Astrocyte of the spinal cord (primary cell): ENCODE results near the gene POLL.

Experiments used
- DNase-seq: peaks from one replicate; pipeline ENCODE4 v3.0.0; 2011; ENCODE audit warnings: low read depth, low spot score
- H3K4me3 ChIP-seq: 2 replicates; pipeline ENCODE4 v1.5.1; 2011; ENCODE audit warnings: low read depth, mild to moderate bottlenecking, low read length, moderate library complexity
- CTCF ChIP-seq: IDR thresholded peaks from 2 replicates; pipeline ENCODE4 v1.5.1; 2012; ENCODE audit warnings: low read depth, mild to moderate bottlenecking, low read length, inconsistent platforms
- in situ Hi-C: cut with HindIII; loops from 2 replicates; pipeline ENCODE4 v1.10.0; 2017; ENCODE audit warnings: low sequenced_read_pairs

POLL gene

GRCh38 chr10:101578803-101579515, 9.1 kb downstream of the POLL start:
- in situ Hi-C loops, result no loop called here
- H3K4me3 ChIP-seq, result no peak overlapping the region
- DNase-seq, result no peak
- no peak for TF ChIP-seq CTCF

GRCh38 chr10:101578192-101578591, 9.9 kb downstream of the POLL start:
- DNase-seq, result no peak
- H3K4me3 ChIP-seq, result no peak overlapping the region
- TF ChIP-seq CTCF, result no peak
- in situ Hi-C loops, result no loop called here

GRCh38 chr10:101577121-101577871, 10.8 kb downstream of the POLL start:
- no peak overlapping the region for H3K4me3 ChIP-seq
- in situ Hi-C loops, result no loop called here
- no peak for TF ChIP-seq CTCF
- no peak for DNase-seq

- DNase-seq, result no peak
- no peak for TF ChIP-seq CTCF
- no peak overlapping the region for H3K4me3 ChIP-seq
- in situ Hi-C loops, result no loop called here
Observed at GRCh38 chr10:101576211-101576863, 11.7 kb downstream of the POLL start.

- no peak for DNase-seq
- TF ChIP-seq CTCF, result no peak
- in situ Hi-C loops, result no loop called here
- no peak overlapping the region for H3K4me3 ChIP-seq
Observed at GRCh38 chr10:101575580-101576210, 12.4 kb downstream of the POLL start.

- in situ Hi-C loops, result no loop called here
- no peak for DNase-seq
- no peak for TF ChIP-seq CTCF
- no peak overlapping the region for H3K4me3 ChIP-seq
Observed at GRCh38 chr10:101575091-101575490, 13.0 kb downstream of the POLL start.
